Measurements from ENCODE around the gene ZFP57. TPM values are rescaled to one million over a fixed set of nuclear protein-coding genes. Genes with fewer than 3 reads are reported as not detected.

The ZFP57 gene
- polyA plus RNA-seq, 1 donor (not counting 4 experiments of a cell fraction or from before 2014, with no cell fraction given): 17.4 TPM

DNA sequence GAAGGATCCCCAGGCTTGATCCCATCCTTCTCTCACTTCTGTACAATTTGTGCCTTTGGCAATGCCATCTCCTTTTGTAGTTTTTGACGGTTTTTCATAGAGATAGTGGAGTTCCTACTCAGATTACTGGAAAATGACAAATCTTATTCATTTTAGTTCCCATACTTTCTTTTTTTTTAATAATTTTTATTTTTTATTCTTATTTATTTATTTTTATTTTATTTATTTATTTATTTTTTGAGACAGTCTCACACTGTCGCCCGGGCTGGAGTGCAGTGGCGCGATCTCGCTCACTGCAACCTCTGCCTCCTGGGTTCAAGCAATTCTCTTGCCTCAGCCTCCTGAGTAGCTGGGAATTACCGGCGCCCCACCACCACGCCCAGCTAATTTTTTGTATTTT is 43.7 kb downstream of the ZFP57 start:
- Histone ChIP-seq H4K20me1 (ENCODE audit: control insufficient read depth, extremely low read depth, insufficient read depth, low read length) (no peaks in the 10 kb centered on the region), H3K9ac (ENCODE audit: control insufficient read depth, extremely low read depth, insufficient read depth, low read length) (no peak overlapping the region), H3K36me3 (ENCODE audit: control insufficient read depth in 2 of 2, extremely low read depth in 1 of 2, insufficient read depth in 2 of 2, low read length in 2 of 2) (no peaks in the 10 kb centered on the region), H3K9me1 (ENCODE audit: control insufficient read depth, extremely low read depth, insufficient read depth, low read length) (no peaks in the 10 kb centered on the region), H3K79me2 (ENCODE audit: control insufficient read depth, insufficient read depth, low read length) (no peaks in the 10 kb centered on the region), H3K9me3 (ENCODE audit: control insufficient read depth, low read depth, low read length) (no peaks in the 10 kb centered on the region), H3K4me2 (ENCODE audit: control insufficient read depth, extremely low read depth, insufficient read depth, low read depth, low read length) (no peak overlapping the region), H3K4me1 (ENCODE audit: control insufficient read depth, extremely low read depth, insufficient read depth, low read length) (peaks cover 13% of the 10 kb centered on the region), H3K27me3 (ENCODE audit: control insufficient read depth, extremely low read depth, insufficient read depth, low read length) (no peaks in the 10 kb centered on the region), H2AFZ (ENCODE audit: control insufficient read depth, low read length) (no peak overlapping the region), H3K4me3 (ENCODE audit: control insufficient read depth in 2 of 3, extremely low read depth in 1 of 3, insufficient read depth in 2 of 3, low read depth in 1 of 3, low read length in 3 of 3) (no peak overlapping the region), H3K27ac (ENCODE audit: control insufficient read depth, insufficient read depth, low read length) (no peak overlapping the region)
- dilution Hi-C loops (cut with MboI; ENCODE audit: extremely low pct_ligation_motif_present, low sequenced_read_pairs): no loop called here
- no peak for TF ChIP-seq EZH2 (IDR thresholded peaks at IDR 0.05; ENCODE audit: low read length)
- TF ChIP-seq, protein P1, sequence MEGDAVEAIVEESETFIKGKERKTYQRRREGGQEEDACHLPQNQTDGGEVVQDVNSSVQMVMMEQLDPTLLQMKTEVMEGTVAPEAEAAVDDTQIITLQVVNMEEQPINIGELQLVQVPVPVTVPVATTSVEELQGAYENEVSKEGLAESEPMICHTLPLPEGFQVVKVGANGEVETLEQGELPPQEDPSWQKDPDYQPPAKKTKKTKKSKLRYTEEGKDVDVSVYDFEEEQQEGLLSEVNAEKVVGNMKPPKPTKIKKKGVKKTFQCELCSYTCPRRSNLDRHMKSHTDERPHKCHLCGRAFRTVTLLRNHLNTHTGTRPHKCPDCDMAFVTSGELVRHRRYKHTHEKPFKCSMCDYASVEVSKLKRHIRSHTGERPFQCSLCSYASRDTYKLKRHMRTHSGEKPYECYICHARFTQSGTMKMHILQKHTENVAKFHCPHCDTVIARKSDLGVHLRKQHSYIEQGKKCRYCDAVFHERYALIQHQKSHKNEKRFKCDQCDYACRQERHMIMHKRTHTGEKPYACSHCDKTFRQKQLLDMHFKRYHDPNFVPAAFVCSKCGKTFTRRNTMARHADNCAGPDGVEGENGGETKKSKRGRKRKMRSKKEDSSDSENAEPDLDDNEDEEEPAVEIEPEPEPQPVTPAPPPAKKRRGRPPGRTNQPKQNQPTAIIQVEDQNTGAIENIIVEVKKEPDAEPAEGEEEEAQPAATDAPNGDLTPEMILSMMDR (optimal IDR thresholded peaks at IDR 0.05 in 1 of 3, IDR thresholded peaks at IDR 0.05 in 1 of 3, conservative IDR thresholded peaks at IDR 0.05 in 1 of 3; ENCODE audit: extremely low read depth in 1 of 3, insufficient read depth in 2 of 3, low read length in 3 of 3): no peak
- no peak for FAIRE-seq
- DNase-seq (ENCODE audit: low read depth, low spot score): no peak

DNA sequence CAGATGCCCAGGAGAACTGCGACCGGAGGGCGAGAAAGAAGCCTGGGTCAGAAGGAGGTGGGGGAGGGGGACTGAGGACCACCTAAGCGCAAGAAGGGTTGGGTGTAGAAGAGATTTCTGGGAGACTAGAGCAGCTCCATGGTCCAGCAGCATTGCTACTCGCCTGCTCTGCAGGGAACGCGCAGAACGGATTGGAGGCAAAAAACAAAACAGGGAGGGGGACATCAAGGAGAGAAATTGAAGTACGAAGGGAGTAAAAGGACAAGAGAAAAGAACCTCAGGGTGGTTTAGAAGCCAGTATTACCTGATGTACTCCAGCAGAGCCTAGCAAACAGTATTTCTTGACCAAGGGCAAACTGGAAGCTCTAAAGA is 47.4 kb downstream of the ZFP57 start:
- peak overlapping the region; percentile 57 to 83 (median 65) for H3K4me3 ChIP-seq (ENCODE audit: control insufficient read depth in 2 of 3, extremely low read depth in 1 of 3, insufficient read depth in 2 of 3, low read depth in 1 of 3, low read length in 3 of 3)
- H3K79me2 ChIP-seq (ENCODE audit: control insufficient read depth, insufficient read depth, low read length): peaks cover 4% of the 10 kb centered on the region
- TF ChIP-seq, protein P1 (optimal IDR thresholded peaks at IDR 0.05 in 1 of 3, IDR thresholded peaks at IDR 0.05 in 1 of 3, conservative IDR thresholded peaks at IDR 0.05 in 1 of 3; ENCODE audit: extremely low read depth in 1 of 3, insufficient read depth in 2 of 3, low read length in 3 of 3): no peak
- no peak for TF ChIP-seq EZH2 (IDR thresholded peaks at IDR 0.05; ENCODE audit: low read length)
- no peak overlapping the region for H3K27ac ChIP-seq (ENCODE audit: control insufficient read depth, insufficient read depth, low read length)
- peak overlapping the region; percentile 95 for H3K4me2 ChIP-seq (ENCODE audit: control insufficient read depth, extremely low read depth, insufficient read depth, low read depth, low read length)
- FAIRE-seq: peak; percentile 9
- H3K9ac ChIP-seq (ENCODE audit: control insufficient read depth, extremely low read depth, insufficient read depth, low read length): peak overlapping the region; percentile 56
- H3K27me3 ChIP-seq (ENCODE audit: control insufficient read depth, extremely low read depth, insufficient read depth, low read length): no peaks in the 10 kb centered on the region
- H4K20me1 ChIP-seq (ENCODE audit: control insufficient read depth, extremely low read depth, insufficient read depth, low read length): no peaks in the 10 kb centered on the region
- no peaks in the 10 kb centered on the region for H3K9me3 ChIP-seq (ENCODE audit: control insufficient read depth, low read depth, low read length)
- dilution Hi-C loops (cut with MboI; ENCODE audit: extremely low pct_ligation_motif_present, low sequenced_read_pairs): no loop called here
- H2AFZ ChIP-seq (ENCODE audit: control insufficient read depth, low read length): peak overlapping the region; percentile 93
- peaks cover 20% of the 10 kb centered on the region for H3K4me1 ChIP-seq (ENCODE audit: control insufficient read depth, extremely low read depth, insufficient read depth, low read length)
- no peaks in the 10 kb centered on the region for H3K9me1 ChIP-seq (ENCODE audit: control insufficient read depth, extremely low read depth, insufficient read depth, low read length)
- no peak for DNase-seq (ENCODE audit: low read depth, low spot score)
- H3K36me3 ChIP-seq (ENCODE audit: control insufficient read depth in 2 of 2, extremely low read depth in 1 of 2, insufficient read depth in 2 of 2, low read length in 2 of 2): peaks cover 0 to 2% of the 10 kb centered on the region in 2 experiments
